B cell (primary cell): Measurements from ENCODE around the gene EXOC6B. TPM values are rescaled to one million over a fixed set of nuclear protein-coding genes. Genes with fewer than 3 reads are reported as not detected.

Experiments
- ATAC-seq: fragments of 200-7000 bp; cut with Tn5 transposase; one replicate; pipeline ENCODE4 v1.10.0; 2021; ENCODE audit warnings: low read depth, mild to moderate bottlenecking, moderate number of reproducible peaks, moderate library complexity
- CTCF ChIA-PET: fragments of 350-600 bp; sonication (Branson Sonifier 250); formaldehyde crosslinking; loops from one replicate; lab custom pipeline; 2021; ENCODE audit warnings: antibody characterized with exemption, inconsistent platforms; lab: Charles Lee
- POLR2A ChIA-PET: fragments of 350-600 bp; sonication (Branson Sonifier 250); formaldehyde crosslinking; loops from one replicate; lab custom pipeline; 2021; ENCODE audit warnings: antibody characterized with exemption; lab: Charles Lee
- DNase-seq: peaks from one replicate; pipeline ENCODE4 v3.0.0; 2013
- H2AFZ ChIP-seq: 2 replicates; pipeline ENCODE4 v1.6.1; 2012; ENCODE audit warnings: mild to moderate bottlenecking, low read depth, low read length; ENCODE audit not compliant: insufficient read depth, poor library complexity, severe bottlenecking
- H3K27ac ChIP-seq, 2 donors: 1 replicate in 1 of 2; 2 replicates in 1 of 2; pipeline ENCODE4 v1.5.1; 2012 to 2013; ENCODE audit warnings: low read length in 2 of 2, mild to moderate bottlenecking in 2 of 2, moderate library complexity in 1 of 2
- H3K27me3 ChIP-seq, 4 experiments: fragments of 200-600 bp in 1 of 4; sonication (generic) in 1 of 4; replicated peaks in 1 of 4; 1 replicate in 2 of 4; 2 replicates in 2 of 4; pipeline versions ENCODE4 v1.6.1 to v1.7.0; 2013 to 2016; ENCODE audit warnings: low read length in 3 of 4, mild to moderate bottlenecking in 2 of 4, mixed read lengths in 1 of 4, moderate library complexity in 1 of 4; ENCODE audit not compliant: insufficient read depth in 4 of 4, control insufficient read depth in 3 of 4; ENCODE audit errors: control extremely low read depth in 1 of 4
- H3K36me3 ChIP-seq, 2 experiments: replicated peaks in 1 of 2; 1 replicate in 1 of 2; 2 replicates in 1 of 2; pipeline versions ENCODE4 v1.6.1 to v1.7.1; 2013; ENCODE audit warnings: low read length in 1 of 2; ENCODE audit not compliant: insufficient read depth in 2 of 2, control insufficient read depth in 1 of 2; ENCODE audit errors: control extremely low read depth in 1 of 2, extremely low read depth in 1 of 2
- H3K4me1 ChIP-seq, 2 donors: fragments of 200-600 bp in 1 of 2; sonication (generic) in 1 of 2; 1 replicate in 1 of 2; 2 replicates in 1 of 2; pipeline versions ENCODE4 v1.5.1 to v1.6.1; 2013 to 2017; ENCODE audit warnings: low read length in 2 of 2; ENCODE audit not compliant: control insufficient read depth in 2 of 2, insufficient read depth in 2 of 2
- H3K4me2 ChIP-seq: replicated peaks from 2 replicates; pipeline ENCODE3; 2012; ENCODE audit warnings: mild to moderate bottlenecking, low read depth, low read length; ENCODE audit not compliant: poor library complexity, severe bottlenecking
- H3K4me3 ChIP-seq, 5 experiments: fragments of 200-600 bp in 1 of 5; sonication (generic) in 1 of 5; 1 replicate in 3 of 5; 2 replicates in 2 of 5; pipeline versions ENCODE4 v1.5.1 to v1.7.0; 2011 to 2016; ENCODE audit warnings: low read length in 4 of 5, mild to moderate bottlenecking in 4 of 5, low read depth in 2 of 5, control low read depth in 1 of 5, moderate library complexity in 1 of 5; ENCODE audit not compliant: insufficient read depth in 1 of 5; ENCODE audit errors: control extremely low read depth in 1 of 5, extremely low read depth in 1 of 5
- H3K79me2 ChIP-seq: fragments of 200-600 bp; sonication (generic); one replicate; pipeline ENCODE4 v1.6.0; 2016; ENCODE audit warnings: low read length; ENCODE audit not compliant: control insufficient read depth, insufficient read depth
- H3K9ac ChIP-seq: fragments of 200-600 bp; sonication (generic); 2 replicates; pipeline ENCODE4 v1.6.1; 2017; ENCODE audit warnings: mild to moderate bottlenecking, low read length, moderate library complexity
- H3K9me3 ChIP-seq, 3 donors: one replicate each; pipeline versions ENCODE4 v1.6.1 to v1.7.1; 2013; ENCODE audit warnings: low read length in 2 of 3; ENCODE audit not compliant: control insufficient read depth in 2 of 3, insufficient read depth in 1 of 3; ENCODE audit errors: control extremely low read depth in 1 of 3
- H4K20me1 ChIP-seq: 2 replicates; pipeline ENCODE4 v1.6.0; 2012; ENCODE audit warnings: mild to moderate bottlenecking, low read length; ENCODE audit not compliant: insufficient read depth, control insufficient read depth, poor library complexity, severe bottlenecking
- H3K27ac Mint-ChIP-seq: one replicate; pipeline ENCODE4 v1.8.0; 2021; ENCODE audit warnings: mixed read lengths
- H3K27me3 Mint-ChIP-seq: one replicate; pipeline ENCODE4 v1.8.0; 2021; ENCODE audit warnings: mixed read lengths
- H3K4me1 Mint-ChIP-seq: one replicate; pipeline ENCODE4 v1.8.0; 2021; ENCODE audit warnings: mixed read lengths
- H3K4me3 Mint-ChIP-seq: one replicate; pipeline ENCODE4 v1.8.0; 2021; ENCODE audit warnings: mixed read lengths
- H3K9me3 Mint-ChIP-seq: one replicate; pipeline ENCODE4 v1.8.0; 2022; ENCODE audit warnings: mixed read lengths; ENCODE audit not compliant: insufficient read depth
- EZH2 ChIP-seq: IDR thresholded peaks from 2 replicates; pipeline ENCODE4 v1.6.1; 2012; ENCODE audit warnings: borderline replicate concordance, low read depth, mild to moderate bottlenecking, moderate library complexity, low read length; ENCODE audit not compliant: insufficient read depth, poor library complexity, severe bottlenecking
- WGBS: methylation state at CpG from one replicate; pipeline ENCODE4 v1.1.5; 2013; ENCODE audit warnings: missing lambda C conversion rate; ENCODE audit not compliant: insufficient coverage; 5-methylcytosine and 5-hydroxymethylcytosine counted together
- intact Hi-C: fragments of 100-400 bp; cut with micrococcal nuclease; formaldehyde crosslinking; loops from one replicate; pipeline ENCODE4 v1.10.0; 2022
- polyA plus RNA-seq: library from polyadenylated mRNA; depleted of rRNA; stranded (reverse); fragments of >200 nt; gene quantifications from 2 replicates; pipeline ENCODE4 v1.2.3, GENCODE V29; 2012
- total RNA-seq, 2 donors: library from RNA; stranded (reverse); fragments of 120-200 nt in 1 of 2; gene quantifications; 1 replicate in 1 of 2; 2 replicates in 1 of 2; pipeline versions ENCODE4 v1.2.3 to v1.2.4, GENCODE V29; 2013 to 2022
- TF ChIP-seq, protein P1 (sequence below): fragments of 200-600 bp; IDR thresholded peaks from one replicate; pipeline ENCODE4 v1.8.0; 2022; ENCODE audit warnings: antibody characterized with exemption, mild to moderate bottlenecking

Gene EXOC6B
- total and polyA plus RNA-seq, 2 donors (not counting 1 experiment from before 2014, with no cell fraction given) = 4.8 to 22.6 TPM

DNA sequence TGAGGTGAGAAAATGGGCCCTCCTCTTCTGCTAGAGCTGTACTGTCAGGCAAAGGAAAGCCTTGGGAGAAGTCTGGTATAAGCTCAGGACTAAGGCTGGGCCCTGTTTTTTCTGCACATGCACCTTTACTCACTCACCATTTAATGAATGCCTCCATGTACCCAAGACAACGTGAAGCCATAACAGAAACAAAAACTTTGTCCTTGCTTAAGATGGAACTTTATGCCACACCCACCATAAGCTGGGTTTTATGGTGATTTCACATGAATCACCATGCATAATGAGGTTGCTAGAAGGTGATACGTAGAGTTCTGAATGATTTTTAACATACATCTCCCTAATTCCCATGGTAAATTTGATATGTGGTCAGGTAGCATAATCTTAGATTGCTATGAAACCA, 614.5 kb downstream of the EXOC6B start:
- Histone ChIP-seq H3K36me3 (no peaks in the 10 kb centered on the region), H3K9ac (no peak overlapping the region), H3K79me2 (no peaks in the 10 kb centered on the region), H2AFZ (no peak overlapping the region), H3K4me2 (no peak overlapping the region), H3K9me3 (no peaks in the 10 kb centered on the region), H4K20me1 (no peaks in the 10 kb centered on the region), H3K4me1 (no peaks in the 10 kb centered on the region), H3K27ac (no peak overlapping the region), H3K27me3 (no peaks in the 10 kb centered on the region), H3K4me3 (no peak overlapping the region)
- no CpG with 5 or more reads among the region's 2 CpGs for WGBS
- ChIA-PET POLR2A (no interaction called here), CTCF (no interaction called here)
- TF ChIP-seq, protein P1, sequence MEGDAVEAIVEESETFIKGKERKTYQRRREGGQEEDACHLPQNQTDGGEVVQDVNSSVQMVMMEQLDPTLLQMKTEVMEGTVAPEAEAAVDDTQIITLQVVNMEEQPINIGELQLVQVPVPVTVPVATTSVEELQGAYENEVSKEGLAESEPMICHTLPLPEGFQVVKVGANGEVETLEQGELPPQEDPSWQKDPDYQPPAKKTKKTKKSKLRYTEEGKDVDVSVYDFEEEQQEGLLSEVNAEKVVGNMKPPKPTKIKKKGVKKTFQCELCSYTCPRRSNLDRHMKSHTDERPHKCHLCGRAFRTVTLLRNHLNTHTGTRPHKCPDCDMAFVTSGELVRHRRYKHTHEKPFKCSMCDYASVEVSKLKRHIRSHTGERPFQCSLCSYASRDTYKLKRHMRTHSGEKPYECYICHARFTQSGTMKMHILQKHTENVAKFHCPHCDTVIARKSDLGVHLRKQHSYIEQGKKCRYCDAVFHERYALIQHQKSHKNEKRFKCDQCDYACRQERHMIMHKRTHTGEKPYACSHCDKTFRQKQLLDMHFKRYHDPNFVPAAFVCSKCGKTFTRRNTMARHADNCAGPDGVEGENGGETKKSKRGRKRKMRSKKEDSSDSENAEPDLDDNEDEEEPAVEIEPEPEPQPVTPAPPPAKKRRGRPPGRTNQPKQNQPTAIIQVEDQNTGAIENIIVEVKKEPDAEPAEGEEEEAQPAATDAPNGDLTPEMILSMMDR = no peak
- TF ChIP-seq EZH2 = no peak
- intact Hi-C loops = no loop called here
- Mint-ChIP-seq H3K9me3 (no peaks in the 10 kb centered on the region), H3K27me3 (no peaks in the 10 kb centered on the region), H3K4me3 (no peak overlapping the region), H3K4me1 (no peaks in the 10 kb centered on the region), H3K27ac (no peak overlapping the region)
- DNase-seq = no peak
- no peak for ATAC-seq

DNA sequence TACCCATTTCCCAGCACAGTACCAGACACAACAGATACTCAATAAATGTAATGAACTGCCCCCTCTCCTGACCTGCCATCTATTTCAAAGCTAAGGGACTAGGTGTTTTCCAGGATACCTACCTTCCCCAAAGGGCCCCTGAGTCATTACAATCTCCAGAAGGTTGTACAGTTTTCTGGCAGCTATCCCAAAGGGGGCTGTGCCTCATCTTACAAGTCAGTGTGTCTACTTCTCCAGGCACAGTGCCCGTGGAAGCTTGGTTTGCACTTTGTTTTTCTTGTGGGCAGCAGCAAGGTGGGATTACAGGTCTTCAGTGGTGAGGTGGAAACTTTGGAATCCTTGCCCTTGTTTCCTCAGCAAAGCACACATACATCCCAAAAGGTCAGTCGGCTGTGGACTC, 615.4 kb downstream of the EXOC6B start:
- Histone ChIP-seq H4K20me1 (no peaks in the 10 kb centered on the region), H3K9me3 (no peaks in the 10 kb centered on the region), H3K9ac (no peak overlapping the region), H3K4me1 (no peaks in the 10 kb centered on the region), H3K36me3 (no peaks in the 10 kb centered on the region), H2AFZ (no peak overlapping the region), H3K4me2 (no peak overlapping the region), H3K79me2 (no peaks in the 10 kb centered on the region), H3K27ac (no peak overlapping the region), H3K4me3 (no peak overlapping the region), H3K27me3 (no peaks in the 10 kb centered on the region)
- Mint-ChIP-seq H3K4me3 (no peak overlapping the region), H3K4me1 (no peaks in the 10 kb centered on the region), H3K9me3 (no peaks in the 10 kb centered on the region), H3K27me3 (no peaks in the 10 kb centered on the region), H3K27ac (no peak overlapping the region)
- ATAC-seq = no peak
- CTCF ChIA-PET = no interaction called here
- POLR2A ChIA-PET = no interaction called here
- intact Hi-C loops = no loop called here
- TF ChIP-seq, protein P1 = no peak
- no peak for TF ChIP-seq EZH2
- no peak for DNase-seq
- 86% methylated on average over 1 of the region's 2 CpGs for WGBS
